H1 (cell line): ENCODE measurements around the gene MDFI. TPM values are rescaled to one million over a fixed set of nuclear protein-coding genes. Genes with fewer than 3 reads are reported as not detected.

Experiments
- CTCF ChIA-PET: fragments of 300-600 bp; sonication (Branson Sonifier 250); formaldehyde crosslinking; loops from one replicate; lab custom pipeline; 2021; ENCODE audit not compliant: partially characterized antibody; lab: Charles Lee
- POLR2A ChIA-PET: fragments of 300-600 bp; sonication (Branson Sonifier 250); formaldehyde crosslinking; loops from one replicate; lab custom pipeline; 2021; ENCODE audit warnings: inconsistent platforms; ENCODE audit not compliant: partially characterized antibody; lab: Charles Lee
- DNase-seq, 2 experiments: peaks; one replicate each; pipeline versions ENCODE4 v3.0.0 to v3.0.0-alpha.2; 2010 to 2022; ENCODE audit warnings: low spot score in 2 of 2, low read depth in 1 of 2, mixed read lengths in 1 of 2
- FAIRE-seq: peaks from 2 replicates; lab custom pipeline; 2011; peaks lifted over from hg19 to GRCh38; lab: Jason Lieb, UNC
- H2AFZ ChIP-seq: 2 replicates; pipeline ENCODE4 v1.8.1; 2012; ENCODE audit warnings: low read length, inconsistent platforms
- H2AK5ac ChIP-seq: 2 replicates; pipeline ENCODE4 v1.6.1; 2013; ENCODE audit warnings: low read depth, low read length
- H2BK120ac ChIP-seq: replicated peaks from 2 replicates; pipeline ENCODE3; 2013; ENCODE audit warnings: low read depth, low read length, inconsistent platforms
- H2BK12ac ChIP-seq: 2 replicates; pipeline ENCODE4 v1.6.1; 2013; ENCODE audit warnings: low read depth, low read length
- H2BK15ac ChIP-seq: 2 replicates; pipeline ENCODE4 v1.6.1; 2013; ENCODE audit warnings: low read length
- H2BK20ac ChIP-seq: 2 replicates; pipeline ENCODE4 v1.6.1; 2013; ENCODE audit warnings: low read length
- H2BK5ac ChIP-seq: 2 replicates; pipeline ENCODE4 v1.6.1; 2013; ENCODE audit warnings: low read depth, low read length
- H3K14ac ChIP-seq: 2 replicates; pipeline ENCODE4 v1.6.1; 2013; ENCODE audit warnings: inconsistent platforms; ENCODE audit not compliant: insufficient read length
- H3K18ac ChIP-seq: 2 replicates; pipeline ENCODE4 v1.6.1; 2013; ENCODE audit warnings: low read length; ENCODE audit errors: extremely low read depth
- H3K23ac ChIP-seq: 2 replicates; pipeline ENCODE4 v1.6.1; 2013; ENCODE audit warnings: inconsistent platforms; ENCODE audit not compliant: insufficient read length
- H3K23me2 ChIP-seq: 2 replicates; pipeline ENCODE4 v1.6.1; 2013; ENCODE audit warnings: low read depth, low read length
- H3K27ac ChIP-seq: 2 replicates; pipeline ENCODE4 v1.6.1; 2011; ENCODE audit warnings: low read depth, low read length, inconsistent platforms
- H3K27me3 ChIP-seq, 4 experiments: replicated peaks in 1 of 4; 1 replicate in 1 of 4; 2 replicates in 3 of 4; pipeline versions ENCODE4 v1.6.1 to v1.8.1; 2011 to 2013; ENCODE audit warnings: low read length in 3 of 4, mild to moderate bottlenecking in 3 of 4, inconsistent platforms in 2 of 4, mixed read lengths in 2 of 4, moderate library complexity in 1 of 4; ENCODE audit not compliant: control insufficient read depth in 3 of 4, insufficient read depth in 3 of 4; ENCODE audit errors: extremely low read depth in 1 of 4
- H3K36me3 ChIP-seq, 4 experiments: 2 replicates each; pipeline versions ENCODE4 v1.6.1 to v1.8.1; 2011 to 2013; ENCODE audit warnings: mild to moderate bottlenecking in 4 of 4, low read length in 3 of 4, moderate library complexity in 2 of 4, control low read depth in 1 of 4, inconsistent platforms in 1 of 4; ENCODE audit not compliant: insufficient read depth in 4 of 4, control insufficient read depth in 2 of 4
- H3K4ac ChIP-seq: replicated peaks from 2 replicates; pipeline ENCODE3; 2013; ENCODE audit warnings: low read length, low read depth, mixed read lengths, inconsistent platforms; ENCODE audit not compliant: insufficient read length
- H3K4me1 ChIP-seq, 4 experiments: replicated peaks in 1 of 4; 1 replicate in 1 of 4; 2 replicates in 3 of 4; pipeline versions ENCODE4 v1.6.1 to v1.8.1; 2011 to 2013; ENCODE audit warnings: low read length in 3 of 4, inconsistent platforms in 2 of 4, mixed read lengths in 1 of 4; ENCODE audit not compliant: insufficient read depth in 4 of 4, control insufficient read depth in 3 of 4
- H3K4me2 ChIP-seq, 2 experiments: 2 replicates each; pipeline versions ENCODE4 v1.6.1 to v1.8.1; 2011 to 2013; ENCODE audit warnings: low read depth in 2 of 2, low read length in 2 of 2, control low read depth in 1 of 2, inconsistent platforms in 1 of 2, mild to moderate bottlenecking in 1 of 2; ENCODE audit not compliant: insufficient read depth in 1 of 2
- H3K4me3 ChIP-seq, 4 experiments: fragments of 200-600, 300-600 bp in 1 of 4; sonication (generic), shearing (Covaris generic), sonication (Bioruptor Twin) in 1 of 4; 2 replicates each; pipeline versions ENCODE4 v1.5.1 to v1.8.1; 2011 to 2016; ENCODE audit warnings: low read length in 4 of 4, low read depth in 3 of 4, control low read depth in 2 of 4, inconsistent platforms in 2 of 4, mild to moderate bottlenecking in 2 of 4, mixed read lengths in 1 of 4, moderate library complexity in 1 of 4; ENCODE audit not compliant: insufficient read depth in 2 of 4; ENCODE audit errors: extremely low read depth in 1 of 4
- H3K56ac ChIP-seq: replicated peaks from 2 replicates; pipeline ENCODE3; 2013; ENCODE audit warnings: low read depth, mild to moderate bottlenecking, mixed read lengths, low read length, inconsistent platforms; ENCODE audit not compliant: insufficient read length
- H3K79me1 ChIP-seq: 2 replicates; pipeline ENCODE4 v1.6.1; 2013; ENCODE audit warnings: low read depth, low read length, control low read depth
- H3K79me2 ChIP-seq, 2 experiments: 2 replicates each; pipeline versions ENCODE4 v1.6.1 to v1.8.1; 2012 to 2013; ENCODE audit warnings: low read length in 2 of 2, mild to moderate bottlenecking in 2 of 2, inconsistent platforms in 1 of 2; ENCODE audit not compliant: insufficient read depth in 2 of 2, control insufficient read depth in 1 of 2
- H3K9ac ChIP-seq, 4 experiments: replicated peaks in 1 of 4; 1 replicate in 1 of 4; 2 replicates in 3 of 4; pipeline versions ENCODE4 v1.6.1 to v1.8.1; 2011 to 2013; ENCODE audit warnings: low read depth in 3 of 4, low read length in 3 of 4, control low read depth in 2 of 4, mild to moderate bottlenecking in 2 of 4, moderate library complexity in 2 of 4, inconsistent platforms in 1 of 4; ENCODE audit errors: extremely low read depth in 1 of 4
- H3K9me3 ChIP-seq, 2 experiments: 2 replicates each; pipeline versions ENCODE4 v1.6.1 to v1.8.1; 2012 to 2013; ENCODE audit warnings: mild to moderate bottlenecking in 2 of 2, moderate library complexity in 2 of 2, control low read depth in 1 of 2, inconsistent platforms in 1 of 2, low read depth in 1 of 2, low read length in 1 of 2, mixed read lengths in 1 of 2; ENCODE audit not compliant: insufficient read depth in 2 of 2
- H4K20me1 ChIP-seq, 2 experiments: replicated peaks in 1 of 2; 2 replicates each; pipeline versions ENCODE3 to v1.8.1; 2011 to 2013; ENCODE audit warnings: inconsistent platforms in 2 of 2, low read length in 2 of 2, mild to moderate bottlenecking in 1 of 2; ENCODE audit not compliant: insufficient read depth in 2 of 2, control insufficient read depth in 1 of 2
- H4K5ac ChIP-seq: 2 replicates; pipeline ENCODE4 v1.6.1; 2013; ENCODE audit warnings: low read length, low read depth, mixed read lengths, inconsistent platforms; ENCODE audit not compliant: insufficient read length
- H4K8ac ChIP-seq: 2 replicates; pipeline ENCODE4 v1.8.0; 2013; ENCODE audit warnings: mild to moderate bottlenecking, moderate library complexity, low read length, inconsistent platforms; ENCODE audit not compliant: insufficient read depth; ENCODE audit errors: extremely low read depth
- H4K91ac ChIP-seq: replicated peaks from 2 replicates; pipeline ENCODE3; 2013; ENCODE audit warnings: low read length, mixed read lengths, inconsistent platforms; ENCODE audit not compliant: insufficient read length
- CEBPB ChIP-seq: IDR thresholded peaks from 2 replicates; pipeline ENCODE4 v1.6.1; 2012; ENCODE audit warnings: low read depth, low read length
- CTCF ChIP-seq, 3 experiments: IDR thresholded peaks; 1 replicate in 2 of 3; 2 replicates in 1 of 3; pipeline versions ENCODE4 v1.5.1 to v1.6.1; 2011; ENCODE audit warnings: low read length in 3 of 3, mild to moderate bottlenecking in 3 of 3, inconsistent platforms in 2 of 3, low read depth in 1 of 3, moderate library complexity in 1 of 3; ENCODE audit not compliant: insufficient read depth in 1 of 3; ENCODE audit errors: control extremely low read depth in 1 of 3
- GABPA ChIP-seq: IDR thresholded peaks from 2 replicates; pipeline ENCODE4 v1.6.1; 2011; ENCODE audit warnings: mild to moderate bottlenecking, low read length, moderate library complexity, borderline replicate concordance; ENCODE audit not compliant: insufficient read depth
- POU5F1 ChIP-seq: IDR thresholded peaks from 2 replicates; pipeline ENCODE4 v1.6.1; 2011; ENCODE audit warnings: low read depth, mild to moderate bottlenecking, low read length, moderate library complexity
- RNF2 ChIP-seq: fragments of 200-900, 300-1000 bp; sonication (generic); IDR thresholded peaks from 2 replicates; pipeline ENCODE4 v1.7.1; 2016; ENCODE audit warnings: borderline replicate concordance, low read depth, mild to moderate bottlenecking, antibody characterized with exemption, low read length; ENCODE audit not compliant: poor library complexity, severe bottlenecking; ENCODE audit errors: missing control alignments
- SP2 ChIP-seq: IDR thresholded peaks from 2 replicates; pipeline ENCODE4 v1.6.1; 2012; ENCODE audit warnings: mild to moderate bottlenecking, low read length, inconsistent platforms
- TEAD4 ChIP-seq: IDR thresholded peaks from 2 replicates; pipeline ENCODE4 v1.6.1; 2012; ENCODE audit warnings: low read depth, low read length, inconsistent platforms, mixed read lengths
- USF2 ChIP-seq: IDR thresholded peaks from 2 replicates; pipeline ENCODE4 v1.6.1; 2011; ENCODE audit warnings: low read length, improper control_type of control experiment
- WGBS, 2 experiments: shearing (Covaris generic) in 1 of 2; methylation state at CpG; one replicate each; pipeline versions ENCODE4 v1.1.6 to v1.1.7; 2013 to 2015; ENCODE audit warnings: low lambda C conversion rate in 2 of 2, mixed read lengths in 2 of 2, inconsistent platforms in 1 of 2, low coverage in 1 of 2, missing lambda C conversion rate in 1 of 2; ENCODE audit not compliant: insufficient replicate concordance in 2 of 2, insufficient coverage in 1 of 2, insufficient read length in 1 of 2; ENCODE audit errors: extremely low coverage in 1 of 2, missing lambda C conversion rate in 1 of 2; 5-methylcytosine and 5-hydroxymethylcytosine counted together
- polyA plus RNA-seq, 7 experiments: library from polyadenylated mRNA; depleted of rRNA in 3 of 7; stranded (reverse) in 5 of 7; unstranded in 2 of 7; fragments of >200 nt in 5 of 7; fragments of 200-250 nt in 2 of 7; gene quantifications; 1 replicate in 5 of 7; 2 replicates in 1 of 7; 4 replicates in 1 of 7; pipeline versions ENCODE4 v1.2.1 to v1.2.3, GENCODE V29; 2011 to 2013; ENCODE audit warnings: missing spikeins in 2 of 7, mixed read lengths in 2 of 7
- total RNA-seq: library from RNA; stranded (reverse); fragmentation: NEBNext Ultra II Directional; extraction: Animal tissue kit (Norgen Biotek cat#: 25700); gene quantifications from 2 replicates; pipeline ENCODE4 v1.2.1, GENCODE V29; 2021

Gene MDFI
- total and polyA plus RNA-seq, 2 of the 8 experiments (the other 6 are each of a cell fraction or from before 2014, with no cell fraction given), result 41.0 to 65.6 TPM

GRCh38 chr6:41591859-41592502, 46.3 kb upstream of the MDFI start:
- Histone ChIP-seq H2BK120ac (no peak overlapping the region), H4K91ac (no peak overlapping the region)
- TF ChIP-seq CTCF (IDR thresholded peaks at IDR 0.05; ENCODE audit: control extremely low read depth in 1 of 3, insufficient read depth in 1 of 3, low read depth in 1 of 3, low read length in 3 of 3), result peak in 2 of 3 experiments; percentile 90 to 91; a peak in 3 of 4 replicates
- TF ChIP-seq USF2, result no peak
- peak; percentile 45; the same call in 1 of the 2 replicates for TF ChIP-seq GABPA
- TF ChIP-seq SP2, result no peak
- TF ChIP-seq CEBPB, result no peak
- TF ChIP-seq TEAD4, result 0 out of 2 replicates have a peak, but pooled peaks have one; percentile 48
- TF ChIP-seq RNF2, result no peak
- TF ChIP-seq POU5F1, result no peak

More at GRCh38 chr6:41591859-41592502, 46.3 kb upstream of the MDFI start:
- H3K27ac ChIP-seq, result no peak overlapping the region
- H3K56ac ChIP-seq, result no peak overlapping the region
- no peak overlapping the region for H3K18ac ChIP-seq
- H3K4me2 ChIP-seq, result no peak overlapping the region
- no peak overlapping the region for H3K4me3 ChIP-seq
- peaks cover 3 to 17% (median 9%) of the 10 kb centered on the region in 4 experiments for H3K4me1 ChIP-seq
- H3K36me3 ChIP-seq, result peaks cover 0 to 4% (median 2%) of the 10 kb centered on the region in 4 experiments; a peak in 3 of 8 replicates
- CTCF ChIA-PET, result interaction anchor here (0.6 to 27.7 kb wide), 45 partner anchors 9 to 393 kb away, joined by 3 to 361 read pairs (median 4); no protein-coding TSS in a partner anchor
- H3K14ac ChIP-seq, result no peak overlapping the region
- peak; percentile 77 for FAIRE-seq
- POLR2A ChIA-PET, result no interaction called here
- no peak overlapping the region; the same call in 1 of the 2 replicates for H2BK15ac ChIP-seq
- H2BK20ac ChIP-seq, result no peak overlapping the region
- H3K9ac ChIP-seq, result no peak overlapping the region
- H2BK5ac ChIP-seq, result no peak overlapping the region
- 3% methylated on average over 5 of the region's 7 CpGs; no CpG with 5 or more reads in 1 of the 2 experiments for WGBS, 2 experiments
- H3K79me2 ChIP-seq, result no peaks in the 10 kb centered on the region
- no peaks in the 10 kb centered on the region for H3K9me3 ChIP-seq
- no peaks in the 10 kb centered on the region for H3K23me2 ChIP-seq
- H3K27me3 ChIP-seq, result no peaks in the 10 kb centered on the region
- H2AK5ac ChIP-seq, result no peak overlapping the region
- peak in 1 of 2 experiments; percentile 97 for DNase-seq
- no peak overlapping the region for H4K5ac ChIP-seq
- H4K8ac ChIP-seq, result no peak overlapping the region
- H3K79me1 ChIP-seq, result no peaks in the 10 kb centered on the region
- no peak overlapping the region for H2AFZ ChIP-seq
- H2BK12ac ChIP-seq, result no peak overlapping the region; the same call in 1 of the 2 replicates
- H3K23ac ChIP-seq, result no peak overlapping the region
- peaks cover 0 to 2% of the 10 kb centered on the region in 2 experiments for H4K20me1 ChIP-seq
- no peak overlapping the region for H3K4ac ChIP-seq
